ENCODE measurements around the gene CNTNAP2. TPM values are rescaled to one million over a fixed set of nuclear protein-coding genes. Genes with fewer than 3 reads are reported as not detected.

Gene CNTNAP2
- total and polyA plus RNA-seq, 2 donors (not counting 1 experiment from before 2014, with no cell fraction given), result not detected

GRCh38 chr7:146291900-146292299, 175.3 kb downstream of the CNTNAP2 start:
- Histone ChIP-seq H3K4me1 (ENCODE audit: control insufficient read depth, extremely low read depth, insufficient read depth, low read length) (no peaks in the 10 kb centered on the region), H3K36me3 (ENCODE audit: control insufficient read depth, insufficient read depth, low read length) (no peaks in the 10 kb centered on the region), H3K9me3 (ENCODE audit: control insufficient read depth, insufficient read depth, low read depth, low read length) (no peaks in the 10 kb centered on the region), H3K27ac (ENCODE audit: insufficient read depth, low read length) (no peak overlapping the region), H3K4me3 (replicated peaks in 1 of 4; ENCODE audit: control extremely low read depth in 1 of 4, insufficient read depth in 1 of 4, low read depth in 3 of 4, low read length in 4 of 4) (no peak overlapping the region), H4K20me1 (ENCODE audit: control insufficient read depth, extremely low read depth, insufficient read depth, low read length) (no peaks in the 10 kb centered on the region), H3K79me2 (ENCODE audit: control insufficient read depth, insufficient read depth, low read length) (no peaks in the 10 kb centered on the region), H3K4me2 (ENCODE audit: extremely low read depth, insufficient read depth, low read length) (no peak overlapping the region), H2AFZ (ENCODE audit: low read length) (no peak overlapping the region), H3K9ac (ENCODE audit: insufficient read depth, low read length) (no peak overlapping the region), H3K27me3 (ENCODE audit: control insufficient read depth, insufficient read depth, low read length) (no peaks in the 10 kb centered on the region)
- no peak for TF ChIP-seq EZH2 (IDR thresholded peaks at IDR 0.05; ENCODE audit: low read length, missing control alignments)
- TF ChIP-seq, protein P1, sequence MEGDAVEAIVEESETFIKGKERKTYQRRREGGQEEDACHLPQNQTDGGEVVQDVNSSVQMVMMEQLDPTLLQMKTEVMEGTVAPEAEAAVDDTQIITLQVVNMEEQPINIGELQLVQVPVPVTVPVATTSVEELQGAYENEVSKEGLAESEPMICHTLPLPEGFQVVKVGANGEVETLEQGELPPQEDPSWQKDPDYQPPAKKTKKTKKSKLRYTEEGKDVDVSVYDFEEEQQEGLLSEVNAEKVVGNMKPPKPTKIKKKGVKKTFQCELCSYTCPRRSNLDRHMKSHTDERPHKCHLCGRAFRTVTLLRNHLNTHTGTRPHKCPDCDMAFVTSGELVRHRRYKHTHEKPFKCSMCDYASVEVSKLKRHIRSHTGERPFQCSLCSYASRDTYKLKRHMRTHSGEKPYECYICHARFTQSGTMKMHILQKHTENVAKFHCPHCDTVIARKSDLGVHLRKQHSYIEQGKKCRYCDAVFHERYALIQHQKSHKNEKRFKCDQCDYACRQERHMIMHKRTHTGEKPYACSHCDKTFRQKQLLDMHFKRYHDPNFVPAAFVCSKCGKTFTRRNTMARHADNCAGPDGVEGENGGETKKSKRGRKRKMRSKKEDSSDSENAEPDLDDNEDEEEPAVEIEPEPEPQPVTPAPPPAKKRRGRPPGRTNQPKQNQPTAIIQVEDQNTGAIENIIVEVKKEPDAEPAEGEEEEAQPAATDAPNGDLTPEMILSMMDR (conservative IDR thresholded peaks at IDR 0.05 in 1 of 2, IDR thresholded peaks at IDR 0.05 in 1 of 2; ENCODE audit: low read depth in 1 of 2, low read length in 2 of 2), result no peak
- no peak for DNase-seq (ENCODE audit: low read depth in 2 of 2)

- H3K9me3 ChIP-seq (ENCODE audit: control insufficient read depth, insufficient read depth, low read depth, low read length), result no peaks in the 10 kb centered on the region
- no peak for DNase-seq (ENCODE audit: low read depth in 2 of 2)
- H3K4me3 ChIP-seq (replicated peaks in 1 of 4; ENCODE audit: control extremely low read depth in 1 of 4, insufficient read depth in 1 of 4, low read depth in 3 of 4, low read length in 4 of 4), result no peak overlapping the region
- no peak overlapping the region for H3K9ac ChIP-seq (ENCODE audit: insufficient read depth, low read length)
- no peaks in the 10 kb centered on the region for H3K36me3 ChIP-seq (ENCODE audit: control insufficient read depth, insufficient read depth, low read length)
- TF ChIP-seq EZH2 (IDR thresholded peaks at IDR 0.05; ENCODE audit: low read length, missing control alignments), result no peak
- TF ChIP-seq, protein P1 (conservative IDR thresholded peaks at IDR 0.05 in 1 of 2, IDR thresholded peaks at IDR 0.05 in 1 of 2; ENCODE audit: low read depth in 1 of 2, low read length in 2 of 2), result no peak
- no peaks in the 10 kb centered on the region for H3K27me3 ChIP-seq (ENCODE audit: control insufficient read depth, insufficient read depth, low read length)
- no peak overlapping the region for H2AFZ ChIP-seq (ENCODE audit: low read length)
- no peak overlapping the region for H3K27ac ChIP-seq (ENCODE audit: insufficient read depth, low read length)
- no peaks in the 10 kb centered on the region for H3K79me2 ChIP-seq (ENCODE audit: control insufficient read depth, insufficient read depth, low read length)
- H3K4me1 ChIP-seq (ENCODE audit: control insufficient read depth, extremely low read depth, insufficient read depth, low read length), result no peaks in the 10 kb centered on the region
- H3K4me2 ChIP-seq (ENCODE audit: extremely low read depth, insufficient read depth, low read length), result no peak overlapping the region
- no peaks in the 10 kb centered on the region for H4K20me1 ChIP-seq (ENCODE audit: control insufficient read depth, extremely low read depth, insufficient read depth, low read length)
These were observed 179.4 kb downstream of the CNTNAP2 start for GRCh38 chr7:146296028-146296427.

- no peak for TF ChIP-seq EZH2 (IDR thresholded peaks at IDR 0.05; ENCODE audit: low read length, missing control alignments)
- TF ChIP-seq, protein P1 (conservative IDR thresholded peaks at IDR 0.05 in 1 of 2, IDR thresholded peaks at IDR 0.05 in 1 of 2; ENCODE audit: low read depth in 1 of 2, low read length in 2 of 2), result no peak
- Histone ChIP-seq H3K4me1 (ENCODE audit: control insufficient read depth, extremely low read depth, insufficient read depth, low read length) (no peaks in the 10 kb centered on the region), H2AFZ (ENCODE audit: low read length) (no peak overlapping the region), H3K4me3 (replicated peaks in 1 of 4; ENCODE audit: control extremely low read depth in 1 of 4, insufficient read depth in 1 of 4, low read depth in 3 of 4, low read length in 4 of 4) (no peak overlapping the region), H4K20me1 (ENCODE audit: control insufficient read depth, extremely low read depth, insufficient read depth, low read length) (no peaks in the 10 kb centered on the region), H3K4me2 (ENCODE audit: extremely low read depth, insufficient read depth, low read length) (no peak overlapping the region), H3K27me3 (ENCODE audit: control insufficient read depth, insufficient read depth, low read length) (no peaks in the 10 kb centered on the region), H3K36me3 (ENCODE audit: control insufficient read depth, insufficient read depth, low read length) (no peaks in the 10 kb centered on the region), H3K9ac (ENCODE audit: insufficient read depth, low read length) (no peak overlapping the region), H3K9me3 (ENCODE audit: control insufficient read depth, insufficient read depth, low read depth, low read length) (no peaks in the 10 kb centered on the region), H3K79me2 (ENCODE audit: control insufficient read depth, insufficient read depth, low read length) (no peaks in the 10 kb centered on the region), H3K27ac (ENCODE audit: insufficient read depth, low read length) (no peak overlapping the region)
- DNase-seq (ENCODE audit: low read depth in 2 of 2), result no peak
These were observed 198.4 kb downstream of the CNTNAP2 start for GRCh38 chr7:146314962-146315361.

Measured in fibroblast of lung (primary cell).